Left lobe of liver (tissue), 2 donors: ENCODE measurements around the gene NSMCE1. TPM values are rescaled to one million over a fixed set of nuclear protein-coding genes. Genes with fewer than 3 reads are reported as not detected.
"Not testable (repeated sequence)": the region's sequence is repeated elsewhere in the genome, so short reads cannot be mapped to it uniquely, and the experiment has no call there.

Source experiments
- ATAC-seq: fragments of 200-7000 bp; cut with Tn5 transposase; one replicate; pipeline ENCODE4 v1.9.1; 2020; ENCODE audit warnings: mild to moderate bottlenecking, moderate library complexity
- DNase-seq: peaks from one replicate; pipeline ENCODE4 v3.0.0-alpha.2; 2020; ENCODE audit warnings: low spot score
- total RNA-seq: library from RNA; stranded (reverse); gene quantifications from one replicate; pipeline ENCODE4 v1.2.1, GENCODE V29; 2021
- donor health status: DM: no; HTN: no; CAD: no; lungs with moderate emphysema.
- donor health status: DM: no; HTN: yes; CAD: no.

The NSMCE1 gene
- total RNA-seq, 1 donor from 2014 or later, result 27.9 TPM

DNA sequence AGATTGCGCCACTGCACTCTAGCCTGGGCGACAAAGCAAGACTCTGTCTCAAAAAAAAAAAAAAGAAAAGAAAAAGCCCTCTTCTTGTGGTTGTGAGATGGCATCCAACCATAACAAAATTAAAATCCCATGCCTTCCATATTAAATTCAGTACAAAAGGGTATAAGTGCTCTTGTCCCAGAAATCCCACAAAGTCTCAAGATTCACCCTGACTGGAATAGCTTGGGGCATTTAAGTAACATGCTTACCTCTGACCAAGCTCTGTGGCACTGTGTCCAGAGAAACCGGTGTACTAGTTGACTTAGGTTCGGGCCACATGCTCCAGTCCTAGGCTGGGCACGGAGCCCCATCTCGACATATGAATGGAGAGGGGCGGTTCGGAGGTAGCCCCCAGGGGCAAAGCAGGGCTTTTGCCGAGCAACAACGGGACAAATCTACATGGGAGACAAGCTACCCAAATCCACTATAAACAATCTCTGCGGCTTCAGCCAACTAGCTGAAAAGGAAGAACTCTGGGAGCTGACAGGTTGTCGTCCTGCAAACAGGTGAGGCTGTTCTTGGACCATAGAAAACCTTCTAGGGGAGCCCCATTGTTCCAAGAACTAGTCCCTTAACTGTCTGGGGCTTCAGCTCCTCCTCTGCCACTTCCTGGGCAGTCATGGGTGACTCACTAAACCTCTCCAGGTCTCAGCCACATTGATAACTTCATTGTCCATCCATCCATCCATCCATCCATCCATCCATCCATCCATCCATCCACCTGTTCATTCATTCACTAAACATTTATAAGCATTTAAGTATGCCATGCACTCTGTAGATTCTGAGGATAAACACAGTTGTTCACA, 34.9 kb upstream of the NSMCE1 start:
- DNase-seq, result peak; percentile 30
- ATAC-seq, result no peak

DNA sequence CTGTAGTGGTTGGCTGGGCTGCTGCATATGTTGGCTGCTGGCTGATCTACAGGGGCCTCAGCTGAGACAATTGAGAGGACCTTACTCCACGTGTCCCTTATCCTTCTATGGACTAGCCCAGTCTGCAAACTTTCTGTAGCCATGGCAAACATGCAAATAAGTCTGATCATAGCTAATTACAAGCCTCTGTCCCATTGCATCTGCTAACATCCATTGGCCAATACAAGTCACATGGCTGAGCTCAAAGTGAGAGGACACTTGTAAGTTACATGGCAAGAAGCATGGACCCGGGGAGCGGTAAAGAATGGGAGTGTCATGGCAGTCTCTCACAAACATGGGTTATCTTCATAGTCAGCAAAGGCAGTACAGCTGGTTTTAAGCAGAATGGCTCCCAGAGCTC, 33.6 kb upstream of the NSMCE1 start:
- peak; percentile 33 for DNase-seq
- no peak for ATAC-seq

DNA sequence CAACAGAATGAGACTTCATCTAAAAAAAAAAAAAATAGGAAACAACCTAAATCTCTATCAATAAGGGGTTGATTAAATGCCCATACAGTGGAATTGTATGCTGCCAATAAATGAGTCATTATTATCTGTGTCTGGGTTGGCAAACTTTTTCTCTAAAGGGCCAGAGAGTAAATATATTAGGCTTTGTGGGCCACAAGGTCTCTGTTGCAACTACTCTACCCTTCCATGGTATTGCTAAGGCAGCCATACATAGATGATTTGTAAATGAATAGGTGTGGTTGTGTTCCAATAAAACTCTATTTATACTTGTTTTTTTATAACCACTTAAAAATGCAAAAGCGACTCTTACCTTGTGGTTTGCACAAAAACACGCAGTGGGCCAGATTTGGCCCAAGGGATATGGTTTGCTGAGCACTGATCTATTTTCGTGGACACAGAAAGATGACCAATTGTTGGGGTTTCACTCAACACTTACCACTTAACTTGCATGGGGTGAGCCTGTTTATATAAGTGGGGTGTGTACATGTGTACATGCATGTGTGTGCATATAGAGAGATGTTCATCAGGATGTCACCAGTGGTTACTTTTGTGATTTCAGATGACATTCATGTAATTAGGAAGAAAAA, 32.8 kb upstream of the NSMCE1 start:
- peak; percentile 23 for DNase-seq
- no peak for ATAC-seq

DNA sequence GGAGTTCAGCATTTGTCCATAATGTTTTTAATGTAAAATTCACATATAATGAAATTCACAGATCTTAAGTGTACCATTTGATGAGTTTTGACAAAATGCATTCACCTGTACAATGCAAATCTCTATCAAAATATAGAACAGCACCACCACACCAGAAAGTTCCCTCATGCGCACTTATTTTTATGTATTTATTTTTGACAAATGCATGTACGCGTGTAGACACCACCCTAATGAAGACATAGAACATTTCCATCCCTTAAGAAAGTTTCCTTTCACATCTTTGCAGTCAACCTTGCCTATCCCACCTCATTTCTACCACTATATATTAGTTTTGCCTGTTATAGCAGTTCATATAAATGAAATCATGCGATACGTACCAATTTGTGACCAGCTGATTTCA, 29.6 kb upstream of the NSMCE1 start:
- DNase-seq, result no peak
- no peak for ATAC-seq

DNA sequence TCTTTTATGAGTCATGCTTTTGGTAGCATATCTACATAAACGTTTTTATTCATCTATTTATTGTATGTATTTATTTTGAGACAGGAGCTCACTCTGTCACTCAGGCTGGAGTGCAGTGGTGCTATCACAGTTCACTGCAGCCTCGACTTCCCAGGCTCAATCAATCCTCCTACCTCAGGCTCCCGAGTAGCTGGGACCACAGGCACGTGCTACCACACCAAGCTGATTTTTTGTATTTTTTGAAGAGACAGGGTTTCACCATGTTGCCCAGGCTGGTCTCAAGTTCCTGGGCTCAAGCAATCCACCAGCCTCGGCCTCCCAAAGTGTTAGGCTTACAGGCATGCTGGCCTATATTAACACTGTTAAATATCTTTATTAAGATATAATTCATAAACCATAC, 24.8 kb upstream of the NSMCE1 start:
- DNase-seq (no peak), ATAC-seq (no peak)

DNA sequence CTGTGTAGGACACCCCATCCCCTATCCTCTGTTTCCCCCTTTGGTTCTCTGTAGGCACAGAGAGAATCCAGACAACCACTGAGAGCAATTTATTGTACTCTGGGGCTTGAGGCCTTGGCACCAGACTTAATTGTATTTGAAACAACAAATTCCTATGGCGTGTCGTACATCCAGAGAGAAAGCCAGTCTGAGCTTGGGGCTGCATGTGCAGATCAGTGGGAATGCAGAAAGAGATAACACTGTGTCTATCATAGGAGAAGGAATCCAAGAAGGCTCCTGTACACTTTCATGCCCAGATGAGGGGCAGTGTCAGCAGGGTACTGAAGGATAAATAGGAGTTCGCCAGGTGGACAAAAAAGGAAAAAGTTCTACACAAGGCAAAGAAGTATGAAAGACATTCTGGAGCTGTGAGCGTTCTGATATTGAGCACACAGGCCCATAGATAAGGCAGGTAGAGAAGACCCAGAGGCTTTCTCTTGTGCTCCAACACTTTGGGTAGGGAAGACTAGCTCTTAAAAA, 23.2 kb upstream of the NSMCE1 start:
- ATAC-seq (no peak), DNase-seq (peak; percentile 22)

DNA sequence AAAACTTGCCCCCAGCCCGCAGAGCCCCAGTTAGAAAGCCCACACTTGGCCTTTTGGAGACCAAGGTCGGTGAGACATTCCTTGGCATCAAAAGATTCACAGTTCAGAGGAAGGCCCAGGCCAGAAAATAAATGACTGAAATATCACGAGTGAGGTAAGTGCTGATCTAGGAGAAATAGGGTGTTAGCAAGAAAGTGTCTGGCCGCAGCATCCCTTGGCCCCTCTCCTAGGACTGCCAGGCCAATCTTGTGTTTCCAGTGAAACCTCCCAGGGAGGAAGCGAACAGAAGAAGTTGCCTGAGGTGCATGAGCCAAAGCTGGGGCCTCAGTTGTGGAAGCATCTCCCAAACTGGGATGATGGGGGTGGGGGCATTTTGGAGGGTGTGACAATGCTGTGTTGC, 22.5 kb upstream of the NSMCE1 start:
- peak; percentile 32 for DNase-seq
- no peak for ATAC-seq

DNA sequence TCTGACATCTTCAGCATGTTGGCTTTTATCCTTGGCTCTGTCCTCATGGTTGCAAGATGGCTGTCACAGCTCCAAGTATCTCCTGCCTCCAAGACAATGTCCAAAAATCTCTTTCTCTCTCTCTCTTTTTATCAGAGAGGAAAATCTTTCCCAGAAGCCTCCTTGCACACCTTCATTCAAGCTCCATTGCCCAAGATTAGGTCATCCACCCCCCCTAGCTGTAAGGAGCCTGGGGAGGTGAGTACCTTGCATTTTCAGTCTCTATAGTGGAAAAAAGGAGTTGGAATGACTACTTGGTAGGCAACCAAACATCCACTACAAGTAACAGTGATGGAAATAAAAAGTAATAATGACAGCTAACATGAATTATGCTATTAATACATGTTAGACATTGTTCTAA, 22.0 kb upstream of the NSMCE1 start:
- ATAC-seq, result no peak
- DNase-seq, result no peak

DNA sequence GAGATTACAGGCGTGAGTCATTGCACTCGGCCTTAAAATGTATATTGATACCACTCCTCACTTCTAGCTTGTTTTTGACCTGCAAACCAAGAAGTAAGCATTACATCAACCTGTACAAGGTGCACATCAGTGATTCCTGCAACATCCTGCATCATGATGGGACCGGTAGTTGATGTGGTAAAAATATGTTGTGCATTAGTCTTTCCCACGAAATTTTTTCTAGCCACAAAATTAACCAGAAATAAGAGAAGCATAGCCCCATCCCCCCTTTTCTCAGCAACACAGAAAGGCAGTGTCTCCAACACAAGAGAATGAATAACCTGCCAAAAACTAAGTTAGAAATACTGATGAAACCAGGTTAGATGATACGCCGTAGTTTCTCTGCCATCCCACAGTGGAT, 21.1 kb upstream of the NSMCE1 start:
- no peak for ATAC-seq
- peak; percentile 22 for DNase-seq

DNA sequence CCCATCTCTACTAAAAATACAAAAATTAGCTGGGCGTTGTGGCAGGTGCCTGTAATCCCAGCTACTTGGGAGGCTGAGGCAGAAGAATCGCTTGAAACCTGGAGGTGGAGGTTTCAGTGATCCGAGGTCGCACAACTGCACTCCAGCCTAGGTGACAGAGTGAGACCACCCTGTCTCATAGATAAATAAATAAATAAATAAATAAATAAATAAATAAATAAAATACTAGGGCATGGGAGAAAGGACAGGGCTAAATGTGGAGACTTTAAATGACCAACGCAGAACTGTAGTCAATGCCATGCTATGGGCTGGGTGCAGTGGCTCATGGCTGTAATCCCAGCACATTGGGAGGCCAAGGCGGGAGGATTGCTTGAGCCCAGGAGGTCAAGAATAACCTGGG, 19.7 kb upstream of the NSMCE1 start:
- not testable (repeated sequence) for DNase-seq

DNA sequence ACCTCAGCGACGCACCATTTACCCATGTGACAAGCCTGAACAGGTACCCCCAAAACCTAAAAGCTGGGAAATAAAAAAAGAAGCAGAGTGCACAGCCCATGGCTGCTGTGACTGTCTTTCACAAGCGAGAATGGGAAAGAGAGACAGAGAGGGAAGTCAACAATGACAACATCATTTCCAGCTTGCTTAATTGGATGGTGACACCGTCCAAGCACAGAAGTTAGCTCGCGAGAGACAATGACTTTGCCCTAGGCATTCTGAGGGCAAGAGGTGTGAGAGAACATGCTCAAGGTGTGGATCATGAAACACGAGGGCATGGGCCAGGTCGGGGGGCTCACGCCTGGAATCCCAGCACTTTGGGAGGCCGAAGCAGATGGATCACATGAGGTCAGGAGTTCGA, 19.3 kb upstream of the NSMCE1 start:
- no peak for ATAC-seq
- DNase-seq, result peak; percentile 43

More for the DNA sequence above, 19.7 kb upstream of the NSMCE1 start:
- ATAC-seq, result not testable (repeated sequence)

DNA sequence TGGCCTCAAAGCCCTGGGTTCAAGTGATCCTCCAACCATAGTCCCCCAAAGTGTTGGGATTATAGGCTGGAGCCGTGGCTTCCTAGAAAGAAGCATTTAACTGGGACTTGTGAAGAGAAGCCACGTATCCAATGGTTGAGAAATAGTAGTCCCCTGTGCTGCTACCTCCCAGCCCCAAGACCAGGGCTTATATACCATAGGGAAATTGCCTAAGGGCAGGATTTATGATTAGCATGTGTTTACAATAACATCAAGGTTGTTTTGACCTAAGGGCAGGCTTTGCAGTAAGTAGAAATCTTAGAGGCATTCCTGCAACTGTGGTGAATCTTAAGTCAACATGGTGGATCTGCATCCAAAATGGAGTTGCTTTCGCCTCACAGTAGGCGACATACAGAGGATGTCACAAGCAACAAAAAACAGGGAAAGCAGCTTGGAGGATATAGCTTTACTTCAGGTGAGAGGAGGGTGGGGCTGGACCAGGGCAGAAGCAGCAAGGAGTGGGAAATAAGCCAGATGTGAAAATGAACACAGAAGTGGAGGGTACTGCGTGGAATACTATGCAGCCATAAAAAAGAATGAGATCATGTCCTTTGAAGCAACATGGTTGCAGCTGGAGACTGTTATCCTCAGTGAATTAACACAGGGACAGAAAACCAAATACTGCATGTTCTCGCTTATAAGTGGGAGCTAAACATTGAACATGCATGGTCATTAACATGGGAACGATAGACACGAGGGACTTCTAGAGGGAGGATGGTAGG, 18.7 kb upstream of the NSMCE1 start:
- DNase-seq (peak; percentile 23), ATAC-seq (no peak)

DNA sequence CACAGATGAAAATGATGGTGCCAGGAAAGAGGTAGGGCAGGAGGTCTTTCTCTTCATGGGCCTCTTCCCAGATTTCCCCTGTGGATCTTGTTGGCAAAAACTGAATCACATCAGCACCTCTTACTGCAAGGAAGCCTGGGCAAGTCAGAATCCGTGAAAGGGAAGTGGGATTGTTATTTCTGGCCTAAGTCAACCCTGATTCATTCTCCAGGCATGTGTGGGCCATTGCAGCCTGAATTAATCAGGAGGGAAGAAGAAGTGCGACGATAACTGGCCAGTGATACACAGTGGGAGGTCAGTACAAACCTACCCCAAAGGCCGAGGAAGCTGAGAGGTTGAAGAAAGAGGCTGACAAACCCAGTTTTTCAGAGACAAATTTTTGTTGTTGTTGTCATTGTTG, 17.9 kb upstream of the NSMCE1 start:
- DNase-seq (peak; percentile 35), ATAC-seq (peak; percentile 31)

DNA sequence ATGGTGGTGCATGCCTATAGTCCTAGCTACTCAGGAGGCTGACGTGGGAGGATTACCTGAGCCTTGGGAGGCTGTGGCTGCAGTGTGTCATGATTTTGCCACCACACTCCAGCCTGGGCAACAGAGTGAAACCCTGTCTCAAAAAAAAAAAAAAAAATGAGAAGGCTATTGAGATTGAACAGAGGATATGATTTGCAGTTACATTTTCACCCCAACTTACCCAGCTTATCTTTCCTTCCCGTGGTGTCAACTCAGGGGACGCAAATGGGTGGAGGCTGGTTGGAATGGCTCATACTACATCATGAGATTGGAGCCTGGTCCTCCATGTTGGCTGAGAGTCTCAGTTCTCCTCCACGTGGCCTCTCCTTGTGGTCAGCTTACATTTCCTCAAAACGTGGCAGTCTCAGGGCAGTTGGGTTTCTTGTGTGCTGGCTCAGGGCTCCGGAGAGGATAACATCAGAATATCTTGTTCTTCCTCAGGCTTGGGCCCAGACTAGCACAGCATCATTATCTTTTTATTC, 17.2 kb upstream of the NSMCE1 start:
- peak; percentile 42 for DNase-seq
- ATAC-seq, result peak; percentile 26

DNA sequence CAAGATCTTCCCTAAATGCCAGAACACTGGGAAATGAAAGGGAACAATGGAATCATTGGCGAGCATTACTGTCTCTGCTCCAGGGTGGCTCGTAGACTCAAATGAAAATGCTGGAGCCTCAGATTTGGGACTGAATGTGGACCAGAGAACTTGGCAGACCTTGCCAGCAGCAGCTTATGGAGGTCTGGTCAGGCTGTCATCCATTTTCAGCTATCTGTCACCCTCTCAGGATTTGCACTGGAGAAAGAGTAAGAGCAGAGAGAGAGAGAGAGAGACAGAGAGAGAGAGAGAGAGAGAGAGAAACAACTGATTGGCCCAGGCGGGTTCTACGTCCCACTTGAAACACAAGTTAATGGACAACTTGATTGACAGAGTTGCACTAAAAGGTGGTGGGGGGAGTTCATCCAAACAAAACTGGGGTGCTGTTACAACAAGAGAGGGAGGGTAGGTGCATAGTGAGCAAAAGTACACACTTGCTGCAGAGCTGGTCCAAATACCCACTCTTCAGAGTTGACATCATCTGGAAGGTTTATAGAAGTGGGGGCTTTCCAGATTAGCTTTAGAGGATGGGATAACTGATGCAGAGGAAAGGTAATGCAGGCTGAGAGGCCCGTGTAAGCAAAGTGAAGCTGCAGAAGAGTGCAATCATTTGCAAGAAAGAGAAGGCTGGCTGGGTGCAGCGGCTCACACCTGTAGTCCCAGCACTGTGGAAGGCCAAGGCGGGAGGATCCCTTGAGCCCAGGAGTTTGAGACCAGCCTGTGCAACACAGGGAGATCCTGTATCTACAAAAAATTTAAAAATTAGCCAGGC, 16.5 kb upstream of the NSMCE1 start:
- no peak for ATAC-seq
- peak; percentile 40 for DNase-seq

DNA sequence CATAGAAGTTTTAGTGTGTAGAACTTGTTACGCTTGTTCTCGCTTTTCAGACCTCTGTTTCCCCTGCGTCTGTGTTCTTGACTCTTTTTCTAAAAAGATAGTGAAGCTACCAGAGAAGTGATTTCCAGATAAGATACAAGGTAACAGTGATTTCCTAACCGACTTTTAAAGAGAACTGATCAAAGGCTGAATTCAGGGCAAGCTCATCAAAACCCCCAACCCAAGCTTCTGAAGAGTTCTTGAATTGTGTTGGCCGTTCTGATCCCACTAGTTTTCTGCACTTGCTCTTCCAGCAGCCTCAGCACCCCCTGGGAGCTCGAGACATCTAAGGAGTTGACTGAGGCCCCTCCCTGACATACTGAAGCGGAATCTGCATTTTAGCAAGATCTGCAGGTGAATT, 12.7 kb upstream of the NSMCE1 start:
- DNase-seq, result peak; percentile 14
- no peak for ATAC-seq

DNA sequence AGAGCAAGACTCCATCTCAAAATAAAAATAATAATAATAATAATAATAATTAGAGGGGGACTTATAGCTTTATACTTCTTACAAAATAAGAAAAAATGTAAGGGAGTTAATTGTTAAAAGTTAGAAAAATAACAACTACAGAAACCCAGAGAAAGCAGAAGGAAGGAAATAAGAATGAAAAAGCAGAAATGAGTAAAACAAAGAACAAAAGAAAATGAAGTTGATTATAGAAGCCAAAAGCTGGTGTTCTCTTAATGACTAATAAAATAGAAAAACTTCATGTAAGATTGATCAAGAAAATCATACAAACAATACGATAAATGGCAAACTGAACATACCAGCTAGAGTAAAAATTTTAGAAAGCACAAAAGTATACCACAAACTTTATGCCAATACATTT, 6.8 kb upstream of the NSMCE1 start:
- DNase-seq (no peak), ATAC-seq (no peak)

DNA sequence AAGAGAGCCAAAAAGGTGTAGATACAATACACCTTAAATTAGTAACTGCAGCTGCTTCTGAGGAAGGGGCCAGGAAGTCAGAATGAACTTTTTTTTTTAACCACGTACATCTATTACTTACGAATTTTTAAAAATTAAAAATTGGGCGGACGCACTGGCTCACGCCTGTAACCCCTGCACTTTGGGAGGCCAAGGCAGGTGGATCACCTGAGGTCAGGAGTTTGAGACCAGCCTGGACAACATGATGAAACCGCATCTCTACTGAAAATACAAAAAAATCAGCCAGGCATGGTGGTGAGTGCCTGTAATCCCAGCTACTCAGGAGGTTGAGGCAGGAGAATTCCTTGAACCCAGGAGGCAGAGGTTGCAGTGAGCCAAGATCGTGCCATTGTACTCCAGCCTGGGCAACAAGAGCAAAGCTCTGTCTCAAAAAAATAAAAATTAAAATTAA, 5.9 kb upstream of the NSMCE1 start:
- ATAC-seq, DNase-seq: not testable (repeated sequence)

DNA sequence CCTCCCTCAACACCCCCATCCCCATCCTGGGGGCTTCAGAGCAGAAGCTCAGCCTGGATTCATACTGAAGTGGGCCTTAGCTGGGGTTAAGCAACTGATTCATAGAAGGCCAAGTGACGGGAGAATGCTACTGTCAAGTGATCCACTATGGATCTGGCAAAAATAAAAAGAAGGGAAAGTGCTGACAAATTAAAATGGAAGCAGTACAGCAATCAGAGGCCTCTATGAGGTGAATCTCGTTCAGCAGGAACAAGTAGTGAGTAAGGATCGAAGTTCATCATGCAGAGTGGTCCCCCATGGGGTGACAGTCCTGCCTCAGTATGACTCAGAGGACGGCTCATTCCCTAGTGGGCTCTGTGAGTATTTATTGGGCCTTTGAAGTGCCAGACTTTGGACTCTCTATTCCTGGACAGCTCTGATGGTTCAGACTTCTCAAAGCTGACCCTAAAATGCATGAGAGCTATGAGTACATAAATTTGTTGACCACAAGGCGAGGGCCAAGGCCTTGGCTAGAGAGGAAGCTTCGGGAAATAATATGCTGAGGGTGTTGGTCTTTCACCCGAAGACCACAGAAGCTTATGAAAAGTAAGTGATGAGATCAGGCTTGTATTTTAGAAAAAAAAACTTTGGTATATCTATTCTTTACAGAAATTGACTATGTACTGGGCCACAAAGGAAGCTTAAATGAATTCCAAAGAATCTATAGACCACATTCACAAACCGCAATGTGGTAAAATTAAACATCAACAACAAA, 5.3 kb upstream of the NSMCE1 start:
- peak; percentile 19 for ATAC-seq
- peak; percentile 28 for DNase-seq

DNA sequence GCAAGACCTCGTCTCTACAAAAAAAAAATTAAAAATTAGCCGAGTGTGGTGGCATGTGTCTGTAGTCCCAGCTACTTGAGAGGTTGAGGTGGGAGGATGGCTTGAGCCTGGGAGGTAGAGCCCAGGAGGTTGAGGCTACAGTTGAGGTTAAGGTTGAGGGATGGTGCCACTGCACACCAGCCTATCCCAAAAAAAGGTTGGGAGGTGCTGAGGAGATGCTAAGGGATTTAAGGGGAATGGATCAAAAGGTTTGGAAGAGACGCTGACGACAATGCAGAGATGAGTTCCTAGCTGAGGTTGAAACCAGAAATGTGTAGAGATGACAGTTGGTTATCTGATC, 4.7 kb upstream of the NSMCE1 start:
- DNase-seq (peak; percentile 23), ATAC-seq (no peak)
